Midbrain (tissue), 1 donor: ENCODE measurements around the gene VSNL1.
A peak's percentile ranks its signal among the peaks of the same experiment; 100 is the strongest.

Experiments
- DNase-seq: peaks from one replicate; lab custom pipeline; 2025; lab: John Stamatoyannopoulos, UW

VSNL1 gene

GRCh38 chr2:17540093-17540812, at the start of gene VSNL1:
Gene VSNL1, plus strand, starts transcription at chr2:17540696. Its CDS starts 51,379 bp downstream, at chr2:17592075.
- DNase-seq = peak; percentile 56

- DNase-seq = no peak
These were observed 44.9 kb upstream of the VSNL1 start for GRCh38 chr2:17495590-17495989.

- no peak for DNase-seq
These were observed 42.8 kb upstream of the VSNL1 start for GRCh38 chr2:17497718-17498117.

- DNase-seq = no peak
These were observed 33.5 kb upstream of the VSNL1 start for GRCh38 chr2:17506736-17507616.

- DNase-seq = no peak
These were observed 24.8 kb upstream of the VSNL1 start for GRCh38 chr2:17515652-17516051.

- DNase-seq = no peak
These were observed 22.9 kb upstream of the VSNL1 start for GRCh38 chr2:17517481-17518211.

GRCh38 chr2:17518212-17519154, 22.0 kb upstream of the VSNL1 start, which contains the start of gene RAD51AP2:
Gene RAD51AP2, minus strand, starts transcription at chr2:17518440. Its CDS starts 25 bp downstream, at chr2:17518415.
- peak; percentile 45 for DNase-seq

GRCh38 chr2:17519486-17519885, 21.0 kb upstream of the VSNL1 start:
- no peak for DNase-seq

GRCh38 chr2:17520761-17521160, 19.7 kb upstream of the VSNL1 start:
- DNase-seq = no peak

GRCh38 chr2:17521621-17522020, 18.9 kb upstream of the VSNL1 start:
- DNase-seq = no peak

- no peak for DNase-seq
These were observed 18.2 kb upstream of the VSNL1 start for GRCh38 chr2:17522303-17522702.

GRCh38 chr2:17529771-17530170, 10.7 kb upstream of the VSNL1 start:
- no peak for DNase-seq

GRCh38 chr2:17533546-17533945, 7.0 kb upstream of the VSNL1 start:
- no peak for DNase-seq

GRCh38 chr2:17536416-17536815, 4.1 kb upstream of the VSNL1 start:
- no peak for DNase-seq

- DNase-seq = no peak
These were observed 2.3 kb upstream of the VSNL1 start for GRCh38 chr2:17538022-17538843.

GRCh38 chr2:17538844-17539554, 1.5 kb upstream of the VSNL1 start:
- no peak for DNase-seq

GRCh38 chr2:17539611-17540092, 844 bp upstream of the VSNL1 start:
- DNase-seq = no peak

- no peak for DNase-seq
These were observed 476 bp downstream of the VSNL1 start for GRCh38 chr2:17540813-17541530.

- DNase-seq = no peak
These were observed 1.0 kb downstream of the VSNL1 start for GRCh38 chr2:17541531-17541950.
